Measurements from ENCODE around the gene PPP1R27. TPM values are rescaled to one million over a fixed set of nuclear protein-coding genes. Genes with fewer than 3 reads are reported as not detected.

PPP1R27 gene
- polyA plus RNA-seq, 3 donors: 0.22 to 1.5 (median 0.33) TPM

- Histone ChIP-seq H3K4me1 (ENCODE audit: control insufficient read depth in 1 of 2, insufficient read depth in 2 of 2, low read length in 2 of 2) (peaks cover 55 to 67% of the 10 kb centered on the region in 2 donors), H3K9ac (ENCODE audit: insufficient read depth, low read length, poor library complexity, severe bottlenecking) (peak within 1 kb of the TSS; percentile 86), H3K27me3 (ENCODE audit: control insufficient read depth in 2 of 2, insufficient read depth in 2 of 2, low read length in 2 of 2) (no peaks in the 10 kb centered on the region), H3K36me3 (replicated peaks in 1 of 2; ENCODE audit: control insufficient read depth in 1 of 2, insufficient read depth in 2 of 2, low read length in 2 of 2) (no peaks in the 10 kb centered on the region), H4K20me1 (ENCODE audit: insufficient read depth, low read length) (no peaks in the 10 kb centered on the region), H3K4me2 (replicated peaks; ENCODE audit: extremely low read depth, low read length, poor library complexity, severe bottlenecking) (peak within 1 kb of the TSS; percentile 94), H3K27ac (ENCODE audit: low read depth in 1 of 2, low read length in 2 of 2) (peak within 1 kb of the TSS; percentile 88 to 96), H3K4me3 (replicated peaks in 1 of 3; ENCODE audit: low read depth in 2 of 3, low read length in 3 of 3) (peak within 1 kb of the TSS; percentile 76 to 84 (median 83)), H3K9me3 (replicated peaks in 1 of 2; ENCODE audit: control insufficient read depth in 1 of 2, insufficient read depth in 1 of 2, low read length in 2 of 2) (no peaks in the 10 kb centered on the region), H3K79me2 (ENCODE audit: insufficient read depth, low read length) (peaks cover 70% of the 10 kb centered on the region), H2AFZ (ENCODE audit: insufficient read depth, low read depth, low read length, poor library complexity, severe bottlenecking) (peak within 1 kb of the TSS; percentile 74)
- Mint-ChIP-seq H3K9me3 (peaks cover 0 to 2% (median 0%) of the 10 kb centered on the region in 7 donors), H3K27me3 (ENCODE audit: low read depth in 3 of 3) (peaks cover 0 to 1% (median 0%) of the 10 kb centered on the region in 3 donors), H3K4me1 (peaks cover 52% of the 10 kb centered on the region), H3K36me3 (peaks cover 0 to 4% of the 10 kb centered on the region in 2 donors), H3K4me3 (peak within 1 kb of the TSS; percentile 90 to 92), H3K27ac (peak within 1 kb of the TSS; percentile 91 to 99 (median 96))
- 4% methylated on average over 65 of the region's 76 CpGs for WGBS (ENCODE audit: insufficient coverage)
- DNase-seq: peak; percentile 94 to 97 (median 95)
- intact Hi-C loops (cut with micrococcal nuclease): loop anchor here (2.0 to 5.0 kb wide), 3 partner anchors 27 to 39 kb away; partner anchors contain the start of genes ARHGDIA (in 2 of the 2) and P4HB (in 1 of the 2)
- TF ChIP-seq, protein P1, sequence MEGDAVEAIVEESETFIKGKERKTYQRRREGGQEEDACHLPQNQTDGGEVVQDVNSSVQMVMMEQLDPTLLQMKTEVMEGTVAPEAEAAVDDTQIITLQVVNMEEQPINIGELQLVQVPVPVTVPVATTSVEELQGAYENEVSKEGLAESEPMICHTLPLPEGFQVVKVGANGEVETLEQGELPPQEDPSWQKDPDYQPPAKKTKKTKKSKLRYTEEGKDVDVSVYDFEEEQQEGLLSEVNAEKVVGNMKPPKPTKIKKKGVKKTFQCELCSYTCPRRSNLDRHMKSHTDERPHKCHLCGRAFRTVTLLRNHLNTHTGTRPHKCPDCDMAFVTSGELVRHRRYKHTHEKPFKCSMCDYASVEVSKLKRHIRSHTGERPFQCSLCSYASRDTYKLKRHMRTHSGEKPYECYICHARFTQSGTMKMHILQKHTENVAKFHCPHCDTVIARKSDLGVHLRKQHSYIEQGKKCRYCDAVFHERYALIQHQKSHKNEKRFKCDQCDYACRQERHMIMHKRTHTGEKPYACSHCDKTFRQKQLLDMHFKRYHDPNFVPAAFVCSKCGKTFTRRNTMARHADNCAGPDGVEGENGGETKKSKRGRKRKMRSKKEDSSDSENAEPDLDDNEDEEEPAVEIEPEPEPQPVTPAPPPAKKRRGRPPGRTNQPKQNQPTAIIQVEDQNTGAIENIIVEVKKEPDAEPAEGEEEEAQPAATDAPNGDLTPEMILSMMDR (IDR thresholded peaks at IDR 0.05): no peak
Observed at GRCh38 chr17:81833160-81833920, 1.5 kb downstream of the PPP1R27 start, which contains the start of gene MCRIP1. Gene MCRIP1 (minus strand): TSS chr17:81833291. CDS start chr17:81824506, 8,785 bp downstream.

- intact Hi-C loops (cut with micrococcal nuclease): loop anchor here (2.0 to 5.0 kb wide), 3 partner anchors 28 to 40 kb away; partner anchors contain the start of genes ARHGDIA (in 2 of the 2) and P4HB (in 1 of the 2)
- H3K36me3 ChIP-seq (replicated peaks in 1 of 2; ENCODE audit: control insufficient read depth in 1 of 2, insufficient read depth in 2 of 2, low read length in 2 of 2): no peaks in the 10 kb centered on the region
- H3K9me3 Mint-ChIP-seq: peaks cover 0 to 2% (median 0%) of the 10 kb centered on the region in 7 donors
- peaks cover 75% of the 10 kb centered on the region for H3K79me2 ChIP-seq (ENCODE audit: insufficient read depth, low read length)
- H2AFZ ChIP-seq (ENCODE audit: insufficient read depth, low read depth, low read length, poor library complexity, severe bottlenecking): peak overlapping the region; percentile 74
- TF ChIP-seq, protein P1 (IDR thresholded peaks at IDR 0.05): no peak
- no peaks in the 10 kb centered on the region for H4K20me1 ChIP-seq (ENCODE audit: insufficient read depth, low read length)
- H3K4me2 ChIP-seq (replicated peaks; ENCODE audit: extremely low read depth, low read length, poor library complexity, severe bottlenecking): peak overlapping the region; percentile 94
- H3K9me3 ChIP-seq (replicated peaks in 1 of 2; ENCODE audit: control insufficient read depth in 1 of 2, insufficient read depth in 1 of 2, low read length in 2 of 2): no peaks in the 10 kb centered on the region
- under 1% methylated on average over 65 of the region's 65 CpGs for WGBS (ENCODE audit: insufficient coverage)
- H3K27ac ChIP-seq (ENCODE audit: low read depth in 1 of 2, low read length in 2 of 2): peak overlapping the region; percentile 88 to 90
- DNase-seq: no peak
- H3K27me3 ChIP-seq (ENCODE audit: control insufficient read depth in 2 of 2, insufficient read depth in 2 of 2, low read length in 2 of 2): no peaks in the 10 kb centered on the region
- H3K4me1 ChIP-seq (ENCODE audit: control insufficient read depth in 1 of 2, insufficient read depth in 2 of 2, low read length in 2 of 2): peaks cover 49 to 60% of the 10 kb centered on the region in 2 donors
- H3K4me1 Mint-ChIP-seq: peaks cover 46% of the 10 kb centered on the region
- peaks cover 0 to 1% (median 0%) of the 10 kb centered on the region in 3 donors for H3K27me3 Mint-ChIP-seq (ENCODE audit: low read depth in 3 of 3)
- peak overlapping the region; percentile 90 to 92 for H3K4me3 Mint-ChIP-seq
- peak overlapping the region; percentile 86 for H3K9ac ChIP-seq (ENCODE audit: insufficient read depth, low read length, poor library complexity, severe bottlenecking)
- H3K27ac Mint-ChIP-seq: peak overlapping the region; percentile 90 to 99 (median 96)
- peaks cover 0 to 4% of the 10 kb centered on the region in 2 donors for H3K36me3 Mint-ChIP-seq
- peak overlapping the region; percentile 76 to 84 (median 83) for H3K4me3 ChIP-seq (replicated peaks in 1 of 3; ENCODE audit: low read depth in 2 of 3, low read length in 3 of 3)
Observed at GRCh38 chr17:81832608-81833159, 2.2 kb downstream of the PPP1R27 start.
